ENCODE data around the gene LCN10. TPM values are rescaled to one million over a fixed set of nuclear protein-coding genes. Genes with fewer than 3 reads are reported as not detected.
"Not testable (repeated sequence)": the region's sequence is repeated elsewhere in the genome, so short reads cannot be mapped to it uniquely, and the experiment has no call there.

LCN10 gene
- not detected for polyA plus RNA-seq (2012; ENCODE audit: insufficient read depth, insufficient read length, low read depth)

DNA sequence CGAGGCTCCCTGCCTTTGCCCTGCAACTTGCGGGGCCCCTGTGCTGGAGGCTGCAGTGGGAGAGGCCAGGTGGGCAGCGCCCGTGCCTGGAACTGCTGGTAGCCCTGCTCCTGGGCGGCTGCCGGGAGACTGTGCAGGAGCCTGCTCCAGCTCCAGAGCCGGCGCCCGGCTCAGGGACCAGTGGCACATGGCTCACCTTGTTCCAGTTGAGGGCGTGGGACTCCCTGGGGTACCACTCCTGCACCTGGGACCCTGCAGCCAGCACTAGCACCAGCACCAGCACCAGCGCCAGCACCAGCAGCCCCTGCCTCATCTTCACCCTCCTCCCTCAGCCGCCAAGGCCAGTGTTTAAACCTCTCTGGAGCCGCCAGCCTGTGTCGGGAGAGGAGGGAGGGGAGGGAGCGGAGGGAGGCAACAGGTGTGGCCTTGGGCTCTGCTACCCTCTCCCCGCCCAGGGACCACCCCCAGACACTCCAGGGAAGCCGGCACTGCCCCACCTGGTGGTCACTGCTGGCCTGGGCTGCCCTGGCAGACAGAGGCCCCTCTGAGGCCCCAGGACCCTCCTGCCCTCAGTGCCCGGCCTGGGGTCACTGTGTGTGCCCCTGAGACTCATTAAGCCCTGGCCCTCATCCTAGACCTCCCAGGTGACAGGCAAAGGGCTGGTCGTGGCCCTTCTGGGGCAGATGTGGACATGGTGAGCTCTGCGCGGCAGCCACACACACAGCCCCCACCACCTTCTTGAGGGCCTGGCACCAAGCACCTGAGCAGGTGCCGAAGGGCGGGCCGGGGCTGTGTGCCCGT is at the start of gene LCN10:
Gene LCN10 (minus strand): TSS at position 350 of the 801 bp plus-strand sequence. CDS start 37 bp downstream, at position 313.
- Histone ChIP-seq H3K36me3 (no peaks in the 10 kb centered on the region), H3K9me3 (no peaks in the 10 kb centered on the region), H3K27me3 (no peaks in the 10 kb centered on the region), H3K4me3 (ENCODE audit: low read depth, low read length) (no peak within 1 kb of the TSS), H3K4me1 (peaks cover 7% of the 10 kb centered on the region; the same call in 1 of the 2 replicates)
- TF ChIP-seq, protein P1, sequence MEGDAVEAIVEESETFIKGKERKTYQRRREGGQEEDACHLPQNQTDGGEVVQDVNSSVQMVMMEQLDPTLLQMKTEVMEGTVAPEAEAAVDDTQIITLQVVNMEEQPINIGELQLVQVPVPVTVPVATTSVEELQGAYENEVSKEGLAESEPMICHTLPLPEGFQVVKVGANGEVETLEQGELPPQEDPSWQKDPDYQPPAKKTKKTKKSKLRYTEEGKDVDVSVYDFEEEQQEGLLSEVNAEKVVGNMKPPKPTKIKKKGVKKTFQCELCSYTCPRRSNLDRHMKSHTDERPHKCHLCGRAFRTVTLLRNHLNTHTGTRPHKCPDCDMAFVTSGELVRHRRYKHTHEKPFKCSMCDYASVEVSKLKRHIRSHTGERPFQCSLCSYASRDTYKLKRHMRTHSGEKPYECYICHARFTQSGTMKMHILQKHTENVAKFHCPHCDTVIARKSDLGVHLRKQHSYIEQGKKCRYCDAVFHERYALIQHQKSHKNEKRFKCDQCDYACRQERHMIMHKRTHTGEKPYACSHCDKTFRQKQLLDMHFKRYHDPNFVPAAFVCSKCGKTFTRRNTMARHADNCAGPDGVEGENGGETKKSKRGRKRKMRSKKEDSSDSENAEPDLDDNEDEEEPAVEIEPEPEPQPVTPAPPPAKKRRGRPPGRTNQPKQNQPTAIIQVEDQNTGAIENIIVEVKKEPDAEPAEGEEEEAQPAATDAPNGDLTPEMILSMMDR (IDR thresholded peaks at IDR 0.05; ENCODE audit: low read depth, low read length) = peak; percentile 9; the same call in 1 of the 2 replicates
- no peak for DNase-seq

DNA sequence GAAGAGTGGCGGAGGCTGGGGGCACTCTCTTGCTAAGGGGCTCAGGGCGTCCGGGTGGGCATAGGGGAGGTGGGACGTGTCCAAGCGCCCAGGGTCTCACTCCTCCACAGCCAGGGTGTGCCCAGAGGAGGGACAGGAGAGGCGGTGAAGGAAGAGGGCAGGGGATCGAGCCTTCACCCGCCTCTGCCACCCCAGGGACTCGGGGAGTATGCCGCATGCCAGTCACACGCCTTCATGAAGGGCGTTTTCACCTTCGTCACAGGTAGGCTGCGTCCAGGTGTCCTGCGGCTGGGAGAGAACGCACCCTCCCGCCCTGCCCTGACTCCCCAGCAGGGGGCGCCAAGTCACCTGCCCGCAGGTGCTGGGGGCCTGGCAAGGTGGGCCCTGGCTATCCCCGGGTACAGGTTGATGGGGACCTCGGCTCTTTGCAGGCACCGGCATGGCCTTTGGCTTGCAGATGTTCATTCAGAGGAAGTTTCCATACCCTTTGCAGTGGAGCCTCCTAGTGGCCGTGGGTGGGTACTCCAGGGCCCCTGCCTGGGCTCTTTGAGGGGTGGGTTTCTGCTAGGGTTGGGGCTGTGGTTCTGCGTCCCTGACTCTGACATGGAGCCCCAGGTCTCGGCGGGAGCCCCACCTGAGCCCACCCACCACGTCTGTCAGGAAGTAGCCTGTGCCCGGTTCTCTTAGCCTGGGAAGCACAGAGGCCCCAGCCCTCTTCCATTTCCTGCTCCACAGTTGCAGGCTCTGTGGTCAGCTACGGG is 49.0 kb upstream of the LCN10 start:
- Histone ChIP-seq H3K4me3 (ENCODE audit: low read depth, low read length) (peak overlapping the region; percentile 78), H3K36me3 (no peaks in the 10 kb centered on the region), H3K27me3 (no peaks in the 10 kb centered on the region; the same call in 1 of the 2 replicates), H3K4me1 (peaks cover 37% of the 10 kb centered on the region), H3K9me3 (no peaks in the 10 kb centered on the region)
- TF ChIP-seq, protein P1 (IDR thresholded peaks at IDR 0.05; ENCODE audit: low read depth, low read length) = peak; percentile 94
- peak; percentile 62 for DNase-seq

DNA sequence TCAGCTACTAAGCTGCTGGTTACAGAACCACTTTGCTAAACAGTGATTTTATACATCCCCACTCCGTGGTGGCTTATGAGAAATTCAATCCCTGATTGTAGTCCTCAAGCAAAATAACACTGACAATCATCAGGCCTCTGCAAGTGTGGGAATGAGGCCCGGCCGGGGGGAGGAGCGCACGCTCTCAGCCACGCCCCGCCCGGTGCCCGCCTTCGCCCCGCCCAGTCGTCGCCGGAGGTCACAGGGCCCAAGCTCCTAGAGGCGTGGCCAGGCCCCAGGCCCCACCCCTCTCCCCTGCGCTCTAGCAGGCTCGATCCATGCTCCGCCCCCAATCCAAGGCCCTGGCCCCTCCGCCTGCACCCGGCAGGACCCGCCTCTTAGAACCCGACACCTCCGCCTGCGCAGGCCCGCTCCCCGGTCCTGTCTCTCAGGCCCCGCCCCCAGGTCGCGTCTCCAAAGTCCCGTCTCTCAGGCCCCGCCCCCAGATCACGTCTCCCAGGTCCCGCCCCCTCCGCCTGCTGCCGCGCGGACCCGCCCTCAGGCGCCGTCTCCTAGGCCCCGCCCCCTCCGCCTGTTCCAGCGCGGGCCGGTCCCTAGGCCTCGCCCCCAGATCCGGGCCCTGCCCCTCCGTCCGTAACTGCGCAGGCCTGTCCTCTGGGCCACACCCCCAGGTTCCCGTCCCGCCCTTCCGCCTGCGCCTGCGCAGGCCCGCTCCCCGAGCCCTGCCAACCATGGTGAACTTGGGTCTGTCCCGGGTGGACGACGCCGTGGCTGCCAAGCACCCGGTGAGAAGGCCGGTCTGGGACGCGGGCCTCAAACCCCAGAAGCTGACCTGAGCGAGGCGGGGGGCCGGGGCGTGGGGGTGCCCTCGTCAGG is 48.1 kb upstream of the LCN10 start, which contains the start of gene TMEM141:
Gene TMEM141 (plus strand): TSS at position 705 of the 876 bp plus-strand sequence. CDS start 27 bp downstream, at position 732.
- DNase-seq = peak; percentile 100
- Histone ChIP-seq H3K4me1 (peaks cover 29% of the 10 kb centered on the region), H3K9me3 (no peaks in the 10 kb centered on the region), H3K4me3 (ENCODE audit: low read depth, low read length) (peak within 1 kb of the TSS; percentile 78), H3K27me3 (no peaks in the 10 kb centered on the region), H3K36me3 (no peaks in the 10 kb centered on the region)
- TF ChIP-seq, protein P1 (IDR thresholded peaks at IDR 0.05; ENCODE audit: low read depth, low read length) = no peak

DNA sequence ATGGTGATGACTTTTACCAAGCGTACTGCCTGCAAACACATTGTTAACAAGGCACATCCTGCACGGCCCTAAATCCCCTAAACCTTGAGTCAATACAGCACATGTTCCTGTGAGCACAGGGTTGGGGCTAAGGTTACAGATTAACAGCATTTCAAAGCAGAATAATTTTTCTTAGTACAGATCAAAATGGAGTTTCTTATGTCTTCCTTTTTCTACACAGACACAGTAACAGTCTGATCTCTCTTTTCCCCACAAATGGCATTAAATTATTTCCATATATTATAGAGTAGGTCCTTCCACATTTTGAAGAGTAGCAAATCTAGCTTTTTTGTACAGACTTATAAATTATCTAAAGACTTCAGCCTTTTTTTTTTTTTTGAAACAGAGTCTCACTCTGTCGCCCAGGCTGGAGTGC is 46.8 kb upstream of the LCN10 start:
- Histone ChIP-seq H3K27me3 (no peaks in the 10 kb centered on the region), H3K4me1 (peaks cover 23% of the 10 kb centered on the region; the same call in 1 of the 2 replicates), H3K4me3 (ENCODE audit: low read depth, low read length) (no peak overlapping the region), H3K36me3 (no peaks in the 10 kb centered on the region), H3K9me3 (no peaks in the 10 kb centered on the region)
- TF ChIP-seq, protein P1 (IDR thresholded peaks at IDR 0.05; ENCODE audit: low read depth, low read length) = no peak
- DNase-seq = no peak

DNA sequence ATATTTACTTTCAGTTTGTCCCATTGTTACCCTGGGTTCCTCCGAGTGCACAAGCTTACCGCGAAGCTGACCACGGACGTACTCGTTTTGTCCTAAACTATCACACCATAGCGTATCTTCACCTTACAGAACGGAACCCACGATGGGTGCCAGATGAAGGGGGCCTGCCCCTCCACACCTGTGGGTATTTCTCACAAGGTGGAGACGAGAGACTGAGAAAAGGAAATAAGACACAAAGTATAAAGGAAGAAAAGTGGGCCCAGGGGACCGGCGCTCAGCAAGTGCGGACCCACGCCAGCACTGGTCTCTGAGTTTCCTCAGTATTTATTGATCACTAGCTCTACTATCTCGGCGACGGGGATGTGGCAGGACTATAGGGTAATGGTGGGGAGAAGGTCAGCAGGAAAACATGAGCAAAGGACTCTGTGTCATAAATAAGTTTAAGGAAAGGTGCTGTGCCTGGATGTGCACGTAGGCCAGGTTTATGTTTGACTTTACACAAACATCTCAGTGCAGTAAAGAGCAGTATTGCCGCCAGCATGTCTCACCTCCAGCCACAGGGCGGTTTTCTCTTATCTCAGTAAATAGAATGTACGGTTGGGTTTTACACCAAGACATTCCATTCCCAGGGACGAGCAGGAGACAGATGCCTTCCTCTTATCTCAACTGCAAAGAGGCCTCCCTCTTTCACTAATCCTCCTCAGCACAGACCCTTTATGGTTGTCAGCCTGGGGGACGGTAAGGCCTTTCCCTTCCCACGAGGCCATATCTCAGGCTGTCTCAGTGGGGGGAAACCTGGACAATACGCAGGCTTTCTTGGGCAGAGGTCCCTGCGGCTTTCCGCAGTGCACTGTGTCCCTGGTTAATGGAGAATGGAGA is 46.1 kb upstream of the LCN10 start:
- not testable (repeated sequence) for DNase-seq, H3K9me3 ChIP-seq, H3K27me3 ChIP-seq, H3K36me3 ChIP-seq
- Histone ChIP-seq H3K4me3 (ENCODE audit: low read depth, low read length) (peak overlapping the region; percentile 49), H3K4me1 (peaks cover 26% of the 10 kb centered on the region)

Data from BE2C (cell line).